Germinal center (tissue), 1 donor: ENCODE measurements around the gene UTRN.

ENCODE experiments used
- DNase-seq: peaks from one replicate; pipeline ENCODE4 v3.0.0; 2012; ENCODE audit warnings: mixed read lengths, low spot score

Gene UTRN

DNA sequence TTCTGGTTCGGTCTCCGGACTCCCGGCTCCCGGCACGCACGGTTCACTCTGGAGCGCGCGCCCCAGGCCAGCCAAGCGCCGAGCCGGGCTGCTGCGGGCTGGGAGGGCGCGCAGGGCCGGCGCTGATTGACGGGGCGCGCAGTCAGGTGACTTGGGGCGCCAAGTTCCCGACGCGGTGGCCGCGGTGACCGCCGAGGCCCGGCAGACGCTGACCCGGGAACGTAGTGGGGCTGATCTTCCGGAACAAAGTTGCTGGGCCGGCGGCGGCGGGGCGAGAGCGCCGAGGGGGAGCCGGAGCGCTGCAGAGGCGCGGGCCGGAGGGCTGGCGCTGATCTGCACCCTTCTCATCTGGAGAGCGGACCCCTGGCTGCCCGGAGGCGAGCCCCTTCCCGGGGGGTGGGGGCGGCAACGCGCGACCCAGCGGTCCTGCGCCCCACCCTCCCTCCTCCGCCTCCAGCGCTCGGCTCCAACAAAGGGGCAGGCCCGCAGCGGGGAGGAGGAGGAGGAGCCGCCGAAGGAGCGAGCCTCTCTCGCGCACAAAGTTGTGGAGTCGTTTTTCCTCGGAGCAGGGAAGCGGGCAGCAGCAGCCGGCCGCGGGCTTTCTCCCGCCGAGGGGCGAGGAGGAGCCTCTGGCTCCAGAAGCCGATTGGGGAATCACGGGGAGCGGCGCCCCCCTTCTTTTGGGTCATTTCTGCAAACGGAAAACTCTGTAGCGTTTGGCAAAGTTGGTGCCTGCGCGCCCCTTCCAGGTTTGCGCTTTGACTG, at the start of gene UTRN:
Gene UTRN, plus strand, starts transcription at position 553 of the 765 bp plus-strand sequence. CDS start 6,494 bp downstream, outside the sequence.
- peak; percentile 56 for DNase-seq

DNA sequence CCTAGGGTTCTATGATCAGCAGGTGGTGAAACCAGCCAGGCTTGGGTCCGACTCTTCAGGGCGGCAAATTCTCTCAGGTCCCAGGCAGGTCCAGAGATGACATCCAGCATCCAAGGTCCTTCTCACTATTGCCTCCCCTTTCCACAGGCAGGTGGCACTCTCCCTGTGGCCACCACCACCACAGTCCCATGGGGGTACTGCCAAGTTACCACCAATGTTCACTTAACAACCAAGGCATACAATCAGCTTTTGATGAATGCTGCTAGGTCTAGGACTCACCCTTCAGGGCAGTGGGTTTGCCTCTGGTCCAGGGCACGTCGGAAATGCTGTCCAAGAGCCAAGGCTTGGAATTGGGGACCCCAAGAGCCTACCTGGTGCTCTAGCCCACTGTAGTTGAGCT, 40.4 kb upstream of the UTRN start:
- no peak for DNase-seq

GRCh38 chr6:144246988-144247387, 38.1 kb upstream of the UTRN start:
- no peak for DNase-seq

- DNase-seq = no peak
Measured at GRCh38 chr6:144248003-144248402, 37.1 kb upstream of the UTRN start.

GRCh38 chr6:144248476-144249301, 36.4 kb upstream of the UTRN start:
- DNase-seq = no peak

DNA sequence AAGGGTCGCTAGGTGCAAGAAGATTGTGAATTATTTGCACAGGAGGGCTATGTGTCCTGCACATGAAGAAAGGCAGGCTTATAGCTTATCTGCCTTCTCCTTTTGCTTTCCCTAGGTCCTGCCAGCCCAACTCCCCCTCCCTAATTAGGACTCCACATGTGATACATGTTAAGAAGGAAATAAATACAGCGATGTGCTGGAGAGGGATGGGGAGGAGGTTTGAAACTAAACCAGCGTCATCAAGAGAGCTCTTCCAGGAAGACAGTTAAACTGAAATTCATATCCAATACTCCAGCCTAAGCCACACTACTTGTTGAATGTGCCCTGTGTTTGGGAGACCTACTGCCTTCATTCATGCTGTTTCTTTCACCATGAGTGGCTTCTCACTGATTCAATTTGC, 34.9 kb upstream of the UTRN start:
- no peak for DNase-seq

DNA sequence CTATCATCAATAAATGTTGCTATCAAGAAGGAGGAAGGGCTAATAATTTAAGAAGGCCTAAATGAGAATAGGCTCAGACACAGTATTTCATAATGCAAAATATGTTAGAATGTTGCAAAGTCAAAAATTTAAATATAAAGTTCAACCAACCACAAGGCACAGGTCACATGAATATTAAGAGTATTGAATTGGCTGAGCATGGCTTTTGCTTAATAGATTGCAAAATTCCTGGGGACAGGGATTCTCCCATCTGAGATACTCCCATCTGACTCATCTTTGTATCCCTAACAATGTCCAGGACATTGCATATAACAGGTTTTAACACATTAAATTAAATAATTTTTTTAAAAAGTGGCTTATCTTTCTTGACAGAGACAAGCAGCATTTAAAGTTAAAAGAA, 32.9 kb upstream of the UTRN start:
- DNase-seq = no peak

DNA sequence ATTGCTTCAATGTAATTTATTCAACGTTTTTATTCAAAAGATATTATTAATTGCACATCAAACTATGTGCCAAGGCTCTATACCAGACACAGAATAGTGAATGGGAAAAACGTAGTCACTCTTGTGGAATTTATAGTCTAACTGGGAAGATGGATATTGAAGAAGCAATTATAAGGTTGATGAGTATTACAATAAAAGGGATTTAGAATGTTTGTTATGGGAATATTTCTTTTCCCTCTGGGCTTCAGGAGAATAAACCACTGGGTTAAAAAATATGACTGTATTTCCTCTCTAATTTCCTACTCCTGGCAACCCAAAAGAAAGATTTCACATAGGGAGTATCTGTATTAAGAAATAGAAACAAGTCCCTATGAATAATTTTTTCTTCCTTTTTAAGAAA, 25.1 kb upstream of the UTRN start:
- no peak for DNase-seq

DNA sequence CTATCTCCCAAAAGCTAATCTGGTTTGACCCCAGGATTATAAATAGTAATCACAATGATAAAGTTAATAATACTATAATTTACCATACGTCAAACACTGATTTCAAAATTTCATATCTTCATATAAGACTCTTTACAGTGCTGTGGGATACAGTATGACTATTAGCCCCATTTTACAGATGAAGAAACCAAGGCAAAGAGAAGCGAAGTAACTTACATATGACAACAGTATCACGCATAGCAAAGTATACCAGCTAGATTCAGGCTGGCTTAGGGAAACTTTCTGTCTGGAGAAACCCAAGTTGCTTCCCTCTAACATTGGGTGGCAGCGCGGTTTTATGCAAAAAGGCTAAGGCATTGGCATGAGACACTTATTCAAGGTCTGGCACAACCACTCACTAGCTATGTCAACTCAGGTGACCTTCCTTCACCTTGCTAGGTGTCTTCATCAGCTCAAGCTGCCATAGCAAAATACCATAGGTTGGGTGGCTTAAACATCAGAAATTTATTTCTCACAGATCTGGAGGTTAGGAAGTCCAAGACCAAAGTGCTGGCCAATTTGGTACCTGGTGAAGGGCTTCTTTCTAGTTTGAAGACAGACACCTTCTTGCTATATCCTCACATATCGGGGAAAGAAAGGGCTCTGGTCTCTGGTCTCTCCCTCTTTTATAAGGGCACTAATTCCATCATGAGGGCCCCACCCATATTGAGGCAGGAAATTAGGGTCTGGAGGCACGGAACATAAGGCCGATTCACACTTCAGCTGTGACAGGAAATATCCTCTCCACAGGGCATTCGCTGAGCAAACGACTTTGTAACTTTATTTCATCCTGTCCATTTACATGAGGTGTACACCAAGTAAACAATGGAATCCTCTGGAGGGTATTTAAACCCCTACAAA, 22.4 kb upstream of the UTRN start:
- no peak for DNase-seq

DNA sequence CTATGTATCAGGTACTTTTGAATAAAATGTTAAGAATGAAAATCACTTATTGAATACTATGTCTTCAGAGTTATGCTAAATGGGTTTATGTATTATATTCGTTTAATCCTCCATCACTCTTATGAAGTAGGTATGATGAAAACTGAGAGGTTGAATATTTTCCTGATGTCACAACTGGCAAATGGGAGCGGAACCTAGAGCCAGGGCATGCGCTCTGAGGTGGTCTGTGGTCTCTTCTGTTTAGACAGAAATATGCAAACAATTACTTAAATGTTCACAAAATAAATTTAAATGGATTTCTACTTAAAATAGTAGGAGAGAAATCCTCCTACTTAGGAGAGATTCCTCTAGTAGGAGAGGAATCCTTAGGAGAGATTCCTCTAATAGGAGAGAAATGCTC, 21.3 kb upstream of the UTRN start:
- DNase-seq = no peak

DNA sequence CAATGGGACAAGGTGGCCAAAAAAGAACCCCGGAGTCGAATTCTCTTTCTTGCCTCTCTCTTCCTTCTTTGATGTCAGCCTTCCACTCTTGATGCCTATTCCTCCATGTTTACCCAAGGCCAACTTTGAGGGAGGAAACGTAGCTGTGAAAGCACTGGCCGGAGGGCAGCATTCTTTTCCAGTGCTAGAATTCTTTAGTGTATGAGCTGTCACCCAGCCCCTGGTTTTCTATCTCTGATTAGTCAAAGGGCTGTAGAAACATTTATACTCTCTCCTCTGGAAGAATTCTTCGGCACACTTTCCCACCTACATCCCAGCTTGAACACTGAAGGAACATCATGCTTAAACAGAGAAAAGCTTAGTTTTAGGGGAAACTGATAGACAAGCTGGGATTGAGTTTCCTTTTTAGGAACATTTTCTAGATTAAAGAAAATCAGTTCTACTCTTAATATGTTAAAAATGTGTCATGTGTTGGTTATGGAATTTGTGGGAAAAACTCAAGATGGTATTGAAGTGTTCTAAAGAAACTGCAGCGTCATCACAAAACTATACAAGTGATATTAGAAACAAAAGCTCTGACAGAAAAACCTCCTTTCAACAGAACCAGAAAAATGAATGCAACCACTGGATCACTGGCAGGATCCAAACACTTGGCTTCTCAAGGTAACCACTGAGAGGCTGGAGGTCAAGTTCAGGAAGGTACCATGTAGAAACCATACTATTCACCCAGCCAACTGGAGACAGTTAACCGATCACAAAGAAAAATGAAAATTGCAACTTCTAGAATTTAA, 20.7 kb upstream of the UTRN start:
- DNase-seq = no peak

GRCh38 chr6:144265061-144265357, 20.1 kb upstream of the UTRN start:
- no peak for DNase-seq

GRCh38 chr6:144265390-144265789, 19.7 kb upstream of the UTRN start:
- DNase-seq = peak; percentile 70

- DNase-seq = no peak
Measured at GRCh38 chr6:144266091-144266649, 19.0 kb upstream of the UTRN start.

GRCh38 chr6:144268794-144269349, 16.3 kb upstream of the UTRN start:
- DNase-seq = no peak

DNA sequence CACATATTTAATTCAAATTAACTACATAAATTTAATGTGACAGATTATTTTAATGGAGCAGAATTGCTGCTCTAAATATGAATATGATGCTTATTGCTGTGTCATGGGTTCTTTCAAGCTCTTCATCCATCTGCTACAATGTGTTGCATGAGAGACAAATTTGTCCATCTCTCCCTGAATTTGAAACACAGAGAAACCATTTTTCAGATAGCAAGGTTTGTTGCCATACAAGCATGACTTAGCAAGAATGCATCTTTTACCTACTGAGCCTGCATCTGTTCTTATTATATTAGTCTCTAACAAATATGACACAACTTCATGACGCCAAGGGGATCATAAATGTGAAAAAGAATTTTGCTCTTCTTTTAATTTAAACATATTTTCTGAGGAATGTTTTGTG, 8.0 kb upstream of the UTRN start:
- no peak for DNase-seq

- no peak for DNase-seq
Measured at GRCh38 chr6:144277605-144278227, 7.4 kb upstream of the UTRN start.

- DNase-seq = no peak
Measured at GRCh38 chr6:144278659-144279314, 6.3 kb upstream of the UTRN start.

- no peak for DNase-seq
Measured at GRCh38 chr6:144279484-144280150, 5.5 kb upstream of the UTRN start.
